ENCODE data around the gene POR. TPM values are rescaled to one million over a fixed set of nuclear protein-coding genes. Genes with fewer than 3 reads are reported as not detected.
A peak's percentile ranks its signal among the peaks of the same experiment; 100 is the strongest.

Gene POR
- total and polyA plus RNA-seq, 2 of the 8 experiments (the other 6 are each of a cell fraction or from before 2014, with no cell fraction given) = 98.7 to 144 TPM

- TF ChIP-seq CBX8 (IDR thresholded peaks at IDR 0.05; ENCODE audit: borderline replicate concordance, low read depth, low read length) (no peak), RAD21 (IDR thresholded peaks at IDR 0.05 in 1 of 2, conservative IDR thresholded peaks at IDR 0.05 in 1 of 2; ENCODE audit: low read depth in 2 of 2, low read length in 2 of 2) (peak; percentile 2 to 16; a peak in 1 of 4 replicates), GTF2F1 (IDR thresholded peaks at IDR 0.05; ENCODE audit: borderline replicate concordance, low read depth, low read length) (no peak), USF2 (IDR thresholded peaks at IDR 0.05; ENCODE audit: low read length) (peak; percentile 26; the same call in 1 of the 2 replicates), CTCF (IDR thresholded peaks at IDR 0.05; ENCODE audit: control extremely low read depth in 1 of 3, insufficient read depth in 1 of 3, low read depth in 1 of 3, low read length in 3 of 3) (0 out of 4 replicates have a peak, but pooled peaks of 1 of the 3 experiments have one; percentile 7), TCF12 (IDR thresholded peaks at IDR 0.05; ENCODE audit: low read depth, low read length) (no peak), MAX (IDR thresholded peaks at IDR 0.05) (peak; percentile 56), GABPA (IDR thresholded peaks at IDR 0.05; ENCODE audit: borderline replicate concordance, insufficient read depth, low read length) (0 out of 2 replicates have a peak, but pooled peaks have one; percentile 28), RXRA (IDR thresholded peaks at IDR 0.05; ENCODE audit: insufficient read depth, low read depth, low read length) (no peak), ATF3 (IDR thresholded peaks at IDR 0.05; ENCODE audit: insufficient read depth, low read depth, low read length) (no peak), TBP (IDR thresholded peaks at IDR 0.05; ENCODE audit: low read depth, low read length) (peak; percentile 69), POLR2A (IDR thresholded peaks at IDR 0.05; ENCODE audit: control extremely low read depth in 1 of 2, low read depth in 2 of 2, low read length in 2 of 2) (peak in 1 of 2 experiments; percentile 89; a peak in 2 of 3 replicates), SIRT6 (IDR thresholded peaks at IDR 0.05; ENCODE audit: low read length) (no peak), KDM1A (IDR thresholded peaks at IDR 0.05; ENCODE audit: borderline replicate concordance, low read length) (peak; percentile 86), CEBPB (IDR thresholded peaks at IDR 0.05; ENCODE audit: low read depth, low read length) (no peak), SIN3A (conservative IDR thresholded peaks at IDR 0.05 in 1 of 2, IDR thresholded peaks at IDR 0.05 in 1 of 2; ENCODE audit: low read depth in 1 of 2, low read length in 2 of 2) (peak in 1 of 2 experiments; percentile 33; a peak in 1 of 4 replicates)
- TF ChIP-seq, protein P1, sequence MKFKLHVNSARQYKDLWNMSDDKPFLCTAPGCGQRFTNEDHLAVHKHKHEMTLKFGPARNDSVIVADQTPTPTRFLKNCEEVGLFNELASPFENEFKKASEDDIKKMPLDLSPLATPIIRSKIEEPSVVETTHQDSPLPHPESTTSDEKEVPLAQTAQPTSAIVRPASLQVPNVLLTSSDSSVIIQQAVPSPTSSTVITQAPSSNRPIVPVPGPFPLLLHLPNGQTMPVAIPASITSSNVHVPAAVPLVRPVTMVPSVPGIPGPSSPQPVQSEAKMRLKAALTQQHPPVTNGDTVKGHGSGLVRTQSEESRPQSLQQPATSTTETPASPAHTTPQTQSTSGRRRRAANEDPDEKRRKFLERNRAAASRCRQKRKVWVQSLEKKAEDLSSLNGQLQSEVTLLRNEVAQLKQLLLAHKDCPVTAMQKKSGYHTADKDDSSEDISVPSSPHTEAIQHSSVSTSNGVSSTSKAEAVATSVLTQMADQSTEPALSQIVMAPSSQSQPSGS (IDR thresholded peaks at IDR 0.05; ENCODE audit: low read length) = no peak
Observed at GRCh38 chr7:75994388-75995051, 79.6 kb downstream of the POR start, which contains the start of gene TMEM120A (continued).
